Vagina (tissue), 2 donors: ENCODE results near the gene CRABP1.

Experiments
- CTCF ChIP-seq, 3 experiments: fragments of 450-650 bp in 2 of 3; fragments of 200-600 bp in 1 of 3; sonication (generic) in 1 of 3; IDR thresholded peaks; one replicate each; pipeline ENCODE4 v1.5.1; 2017 to 2019; ENCODE audit warnings: antibody characterized with exemption in 3 of 3, mild to moderate bottlenecking in 2 of 3, moderate library complexity in 2 of 3
- POLR2A ChIP-seq, 2 donors: fragments of 450-650 bp; IDR thresholded peaks; one replicate each; pipeline ENCODE4 v1.6.1; 2017; ENCODE audit warnings: antibody characterized with exemption in 2 of 2, mild to moderate bottlenecking in 2 of 2, moderate library complexity in 2 of 2
- POLR2AphosphoS5 ChIP-seq, 2 donors: sonication (generic); formaldehyde crosslinking; IDR thresholded peaks; one replicate each; pipeline ENCODE4 v1.9.0; 2017; ENCODE audit warnings: antibody characterized with exemption in 2 of 2, mild to moderate bottlenecking in 2 of 2, low read depth in 1 of 2; ENCODE audit not compliant: insufficient read depth in 1 of 2

- no peak for TF ChIP-seq POLR2AphosphoS5 (IDR thresholded peaks at IDR 0.05; ENCODE audit: insufficient read depth in 1 of 2, low read depth in 1 of 2)
- TF ChIP-seq CTCF (IDR thresholded peaks at IDR 0.05), result no peak
- TF ChIP-seq POLR2A (IDR thresholded peaks at IDR 0.05), result no peak
Observed at GRCh38 chr15:78355177-78355576, 15.0 kb downstream of the CRABP1 start.
